Measurements from ENCODE around the gene TCP11L2. TPM values are rescaled to one million over a fixed set of nuclear protein-coding genes. Genes with fewer than 3 reads are reported as not detected.

TCP11L2 gene
- total RNA-seq (10 to 100 TPM; 31.0 to 33.9 TPM), polyA plus RNA-seq (ENCODE audit: insufficient read depth, low read depth, low replicate concordance) (15.8 TPM)
- long read RNA-seq, donor 1, partial matches to known transcripts, result 0 of 2 reads
- long read RNA-seq, donor 1, other reads (novel, unspliced or antisense), result 0 of 2 reads
- long read RNA-seq, donor 2, result 0 reads

GRCh38 chr12:106302401-106303201 lies at the start of gene TCP11L2:
Gene TCP11L2 (plus strand): TSS chr12:106302733. CDS start chr12:106311076, 8,343 bp downstream.
- H3K36me3 ChIP-seq (ENCODE audit: low read depth, missing control alignments), result no peaks in the 10 kb centered on the region
- 0 to 1% methylated on average over 5 to 65 of the region's 76 CpGs for WGBS, 2 donors
- DNase-seq, result peak; percentile 93
- H3K4me1 ChIP-seq, result peaks cover 23% of the 10 kb centered on the region
- no peaks in the 10 kb centered on the region for H3K9me3 ChIP-seq
- peak within 1 kb of the TSS; percentile 88 to 94 for H3K27ac ChIP-seq
- H3K27me3 ChIP-seq, result no peaks in the 10 kb centered on the region
- TF ChIP-seq, protein P1, sequence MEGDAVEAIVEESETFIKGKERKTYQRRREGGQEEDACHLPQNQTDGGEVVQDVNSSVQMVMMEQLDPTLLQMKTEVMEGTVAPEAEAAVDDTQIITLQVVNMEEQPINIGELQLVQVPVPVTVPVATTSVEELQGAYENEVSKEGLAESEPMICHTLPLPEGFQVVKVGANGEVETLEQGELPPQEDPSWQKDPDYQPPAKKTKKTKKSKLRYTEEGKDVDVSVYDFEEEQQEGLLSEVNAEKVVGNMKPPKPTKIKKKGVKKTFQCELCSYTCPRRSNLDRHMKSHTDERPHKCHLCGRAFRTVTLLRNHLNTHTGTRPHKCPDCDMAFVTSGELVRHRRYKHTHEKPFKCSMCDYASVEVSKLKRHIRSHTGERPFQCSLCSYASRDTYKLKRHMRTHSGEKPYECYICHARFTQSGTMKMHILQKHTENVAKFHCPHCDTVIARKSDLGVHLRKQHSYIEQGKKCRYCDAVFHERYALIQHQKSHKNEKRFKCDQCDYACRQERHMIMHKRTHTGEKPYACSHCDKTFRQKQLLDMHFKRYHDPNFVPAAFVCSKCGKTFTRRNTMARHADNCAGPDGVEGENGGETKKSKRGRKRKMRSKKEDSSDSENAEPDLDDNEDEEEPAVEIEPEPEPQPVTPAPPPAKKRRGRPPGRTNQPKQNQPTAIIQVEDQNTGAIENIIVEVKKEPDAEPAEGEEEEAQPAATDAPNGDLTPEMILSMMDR (IDR thresholded peaks at IDR 0.05), result no peak
- intact Hi-C loops (cut with DNase I; ENCODE audit: low total_unique reads), result no loop called here
- H3K4me3 ChIP-seq, result peak within 1 kb of the TSS; percentile 89 to 94

DNA sequence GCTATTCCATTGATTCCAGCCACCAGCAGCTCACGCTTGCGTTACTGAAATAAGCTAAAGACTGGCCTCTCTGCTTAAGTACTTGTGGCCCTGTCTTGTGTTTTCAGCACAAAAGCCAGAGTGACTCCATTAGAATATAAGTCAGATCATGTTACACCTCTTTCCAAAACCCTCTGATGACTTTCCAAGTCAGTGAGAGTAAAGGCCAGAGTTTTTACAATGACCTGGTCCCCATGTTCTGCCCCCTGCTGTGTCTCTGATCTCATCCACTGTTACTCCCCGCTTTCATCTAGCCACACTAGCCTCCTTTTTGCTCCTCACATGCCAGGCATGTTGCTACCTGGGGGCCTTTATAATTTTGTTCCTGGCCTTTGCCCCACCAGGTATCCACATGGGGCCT lies 47.8 kb upstream of the TCP11L2 start:
- 94% methylated on average over 3 of the region's 3 CpGs for WGBS, 2 donors
- no peak for DNase-seq
- H3K4me3 ChIP-seq, result no peak overlapping the region
- H3K36me3 ChIP-seq (ENCODE audit: low read depth, missing control alignments), result no peaks in the 10 kb centered on the region
- TF ChIP-seq POLR2A (IDR thresholded peaks at IDR 0.05), result no peak
- TF ChIP-seq, protein P1 (IDR thresholded peaks at IDR 0.05), result no peak
- H3K9me3 ChIP-seq, result no peaks in the 10 kb centered on the region
- no peaks in the 10 kb centered on the region for H3K27me3 ChIP-seq
- H3K27ac ChIP-seq, result no peak overlapping the region
- intact Hi-C loops (cut with DNase I; ENCODE audit: low total_unique reads), result no loop called here
- peaks cover 6% of the 10 kb centered on the region for H3K4me1 ChIP-seq

DNA sequence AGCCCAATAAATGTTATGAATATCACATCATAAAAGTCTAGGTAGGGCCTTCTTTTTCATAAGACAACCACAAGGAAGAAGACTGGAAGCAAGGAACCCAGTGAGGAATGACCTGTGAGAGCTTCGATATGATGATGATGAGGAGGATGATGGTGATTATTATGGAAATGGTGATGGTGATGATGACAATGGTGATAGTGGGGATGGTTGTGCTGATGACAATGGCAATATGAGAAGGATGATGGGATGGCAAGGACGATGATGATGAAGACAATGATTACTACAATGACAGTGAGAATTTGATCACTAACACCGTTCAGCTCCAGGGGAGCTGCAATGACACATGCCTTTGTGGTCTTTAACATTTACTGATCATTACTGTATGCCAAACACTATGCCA lies 47.0 kb upstream of the TCP11L2 start:
- Histone ChIP-seq H3K36me3 (ENCODE audit: low read depth, missing control alignments) (no peaks in the 10 kb centered on the region), H3K27ac (no peak overlapping the region), H3K4me1 (no peaks in the 10 kb centered on the region), H3K27me3 (no peaks in the 10 kb centered on the region), H3K4me3 (no peak overlapping the region), H3K9me3 (no peaks in the 10 kb centered on the region)
- intact Hi-C loops (cut with DNase I; ENCODE audit: low total_unique reads), result no loop called here
- WGBS, 2 donors, result 86 to 93% methylated on average over 3 of the region's 3 CpGs
- TF ChIP-seq POLR2A (IDR thresholded peaks at IDR 0.05), result no peak
- TF ChIP-seq, protein P1 (IDR thresholded peaks at IDR 0.05), result no peak
- no peak for DNase-seq

DNA sequence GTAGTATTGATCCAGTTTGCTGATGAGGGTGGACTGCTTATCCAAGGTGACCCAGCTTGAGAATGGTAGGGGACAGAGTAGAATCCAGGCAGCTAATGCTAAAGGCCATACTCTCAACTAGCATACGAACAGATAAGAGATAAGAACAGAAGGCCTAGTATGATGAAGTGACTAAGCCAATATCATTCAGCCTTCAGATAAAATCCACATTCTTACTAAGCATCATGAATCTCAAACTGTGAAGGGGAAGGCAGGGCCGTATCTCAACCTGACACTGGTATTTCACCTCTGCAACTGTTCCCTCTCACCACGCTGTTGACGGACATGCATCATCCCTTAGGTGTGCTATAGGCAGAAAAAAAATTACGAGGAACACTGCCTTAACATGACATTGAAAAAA lies 46.6 kb upstream of the TCP11L2 start:
- TF ChIP-seq, protein P1 (IDR thresholded peaks at IDR 0.05), result no peak
- no peak for TF ChIP-seq POLR2A (IDR thresholded peaks at IDR 0.05)
- Histone ChIP-seq H3K27me3 (no peaks in the 10 kb centered on the region), H3K9me3 (no peaks in the 10 kb centered on the region), H3K27ac (no peak overlapping the region), H3K36me3 (ENCODE audit: low read depth, missing control alignments) (no peaks in the 10 kb centered on the region), H3K4me3 (no peak overlapping the region), H3K4me1 (no peaks in the 10 kb centered on the region)
- no peak for DNase-seq
- 51 to 55% methylated on average over 5 of the region's 5 CpGs for WGBS, 2 donors
- intact Hi-C loops (cut with DNase I; ENCODE audit: low total_unique reads), result no loop called here

All from testis (tissue), 5 donors.